GM12878 (cell line): Measurements from ENCODE around the gene CCDC197. TPM values are rescaled to one million over a fixed set of nuclear protein-coding genes. Genes with fewer than 3 reads are reported as not detected.

Experiments used
- ATAC-seq: fragments of 200-7000 bp; cut with Tn5 transposase; 3 replicates; pipeline ENCODE4 v1.9.1; 2020; ENCODE audit warnings: mild to moderate bottlenecking, moderate library complexity
- BruUV-seq: library from RNA; stranded (reverse); fragments of 400-500 nt; replicated peaks from 2 replicates; lab custom pipeline; 2021; lab: Mats Ljungman, UMichigan
- CTCF ChIA-PET: fragments of 300-600 bp; sonication (Branson Sonifier 250); formaldehyde crosslinking; extraction: SDS; loops from one replicate; lab custom pipeline; 2021; ENCODE audit warnings: inconsistent platforms; lab: Yijun Ruan, JAX
- POLR2A ChIA-PET: fragments of 350-600 bp; formaldehyde crosslinking; extraction: SDS; loops from one replicate; lab custom pipeline; 2021; ENCODE audit warnings: inconsistent platforms; lab: Charles Lee
- RAD21 ChIA-PET: fragments of 300-600 bp; sonication (Branson Sonifier 250); formaldehyde crosslinking; loops from one replicate; lab custom pipeline; 2023; ENCODE audit warnings: antibody characterized with exemption; ENCODE audit not compliant: unreplicated experiment; lab: Charles Lee
- SMC1A ChIA-PET: fragments of 300-600 bp; sonication (Branson Sonifier 250); formaldehyde crosslinking; loops from one replicate; lab custom pipeline; 2023; ENCODE audit not compliant: unreplicated experiment, uncharacterized antibody; lab: Charles Lee
- DNase-seq: peaks from one replicate; pipeline ENCODE4 v3.0.0-alpha.2; 2011; ENCODE audit warnings: low read depth, low spot score
- FAIRE-seq: peaks from 3 replicates; lab custom pipeline; 2011; peaks lifted over from hg19 to GRCh38; lab: Jason Lieb, UNC
- H2AFZ ChIP-seq: 2 replicates; pipeline ENCODE4 v1.6.0; 2011; ENCODE audit warnings: low read depth, low read length, control low read depth; ENCODE audit not compliant: control insufficient read depth
- H3K27ac ChIP-seq: 2 replicates; pipeline ENCODE4 v1.5.1; 2011; ENCODE audit warnings: control low read depth; ENCODE audit not compliant: control insufficient read depth, insufficient read depth
- H3K27me3 ChIP-seq, 2 experiments: replicated peaks in 1 of 2; 2 replicates each; pipeline versions ENCODE4 v1.6.0 to v1.6.1; 2011; ENCODE audit warnings: low read length in 1 of 2; ENCODE audit not compliant: control insufficient read depth in 2 of 2, insufficient read depth in 2 of 2
- H3K36me3 ChIP-seq, 2 experiments: 2 replicates each; pipeline ENCODE4 v1.5.1; 2011; ENCODE audit warnings: low read length in 1 of 2; ENCODE audit not compliant: control insufficient read depth in 2 of 2, insufficient read depth in 2 of 2
- H3K4me1 ChIP-seq: 2 replicates; pipeline ENCODE4 v1.6.1; 2011; ENCODE audit warnings: mild to moderate bottlenecking, low read length, moderate library complexity, mixed read lengths; ENCODE audit not compliant: control insufficient read depth, insufficient read depth
- H3K4me2 ChIP-seq: 2 replicates; pipeline ENCODE4 v1.6.0; 2011; ENCODE audit warnings: control low read depth; ENCODE audit not compliant: control insufficient read depth, insufficient read depth
- H3K4me3 ChIP-seq: fragments of 200-600 bp; sonication (generic); 2 replicates; pipeline ENCODE4 v1.5.1; 2016
- H3K79me2 ChIP-seq: 2 replicates; pipeline ENCODE4 v1.6.0; 2011; ENCODE audit warnings: low read length; ENCODE audit not compliant: control insufficient read depth, insufficient read depth
- H3K9ac ChIP-seq: 2 replicates; pipeline ENCODE4 v1.8.0; 2011; ENCODE audit warnings: low read length, control low read depth, mixed read lengths; ENCODE audit not compliant: control insufficient read depth, insufficient read depth
- H3K9me3 ChIP-seq: replicated peaks from 3 replicates; pipeline ENCODE4 v1.5.1; 2011; ENCODE audit warnings: mild to moderate bottlenecking, low read length; ENCODE audit not compliant: control insufficient read depth, insufficient read depth
- H4K20me1 ChIP-seq: 2 replicates; pipeline ENCODE4 v1.6.0; 2011; ENCODE audit not compliant: control insufficient read depth, insufficient read depth
- BACH1 ChIP-seq: fragments of 450-650 bp; IDR thresholded peaks from 2 replicates; pipeline ENCODE4 v1.6.1; 2017; ENCODE audit warnings: mild to moderate bottlenecking, borderline replicate concordance
- BCLAF1 ChIP-seq: fragments of 450-650 bp; IDR thresholded peaks from 2 replicates; pipeline ENCODE4 v1.6.1; 2017; ENCODE audit warnings: antibody characterized with exemption, mild to moderate bottlenecking, moderate library complexity
- BRCA1 ChIP-seq: IDR thresholded peaks from 2 replicates; pipeline ENCODE4 v1.6.1; 2011; ENCODE audit warnings: low read depth, low read length, improper control_type of control experiment
- CEBPB ChIP-seq, 2 experiments: fragments of 150-350 bp in 1 of 2; IDR thresholded peaks; 2 replicates each; pipeline ENCODE4 v1.6.1; 2012 to 2014; ENCODE audit warnings: low read depth in 2 of 2, low read length in 2 of 2, borderline replicate concordance in 1 of 2, inconsistent platforms in 1 of 2
- DPF2 ChIP-seq: fragments of 450-650 bp; IDR thresholded peaks from 2 replicates; pipeline ENCODE4 v1.6.1; 2017; ENCODE audit warnings: mild to moderate bottlenecking
- GABPA ChIP-seq: IDR thresholded peaks from 2 replicates; pipeline ENCODE4 v1.6.1; 2014; ENCODE audit warnings: antibody characterized with exemption, low read depth, mild to moderate bottlenecking, inconsistent platforms
- IKZF1 ChIP-seq: fragments of 450-650 bp; conservative IDR thresholded peaks from 2 replicates; pipeline ENCODE4 v1.6.1; 2017; ENCODE audit warnings: antibody characterized with exemption, mild to moderate bottlenecking
- MTA3 ChIP-seq: IDR thresholded peaks from 2 replicates; pipeline ENCODE4 v1.6.1; 2012; ENCODE audit warnings: low read length, inconsistent platforms, borderline replicate concordance
- NFIC ChIP-seq: IDR thresholded peaks from 2 replicates; pipeline ENCODE4 v1.6.1; 2012; ENCODE audit warnings: low read depth, mild to moderate bottlenecking, inconsistent platforms, low read length, moderate library complexity
- NR2C1 ChIP-seq: fragments of 450-650 bp; IDR thresholded peaks from 2 replicates; pipeline ENCODE4 v1.6.1; 2017; ENCODE audit warnings: antibody characterized with exemption, mild to moderate bottlenecking, moderate library complexity
- SMAD5 ChIP-seq: IDR thresholded peaks from 2 replicates; pipeline ENCODE4 v1.6.1; 2016; ENCODE audit warnings: antibody characterized with exemption, low read depth
- WGBS: methylation state at CpG from one replicate; pipeline ENCODE4 v1.1.6; 2016; ENCODE audit warnings: low lambda C conversion rate; ENCODE audit not compliant: insufficient replicate concordance, insufficient coverage; ENCODE audit errors: missing lambda C conversion rate; 5-methylcytosine and 5-hydroxymethylcytosine counted together
- in situ Hi-C: fragments of 300-500 bp; cut with MboI; formaldehyde crosslinking; loops from 9 replicates; pipeline ENCODE4 v1.14.3; 2018; ENCODE audit warnings: mixed read lengths
- intact Hi-C: fragments of 100-400 bp; cut with micrococcal nuclease; formaldehyde crosslinking; loops from one replicate; pipeline ENCODE4 v1.14.2; 2022; ENCODE audit not compliant: unreplicated experiment
- polyA plus RNA-seq, 11 experiments: library from polyadenylated mRNA; depleted of rRNA in 4 of 11; unstranded in 6 of 11; stranded (reverse) in 5 of 11; fragments of >200 nt; fragmentation: Nextera tagmentation in 4 of 11; fragmentation: Illumina TruSeq in 1 of 11; extraction: Ambion mirVana in 4 of 11; extraction: Trizol in 1 of 11; gene quantifications; 1 replicate in 1 of 11; 2 replicates in 10 of 11; pipeline versions ENCODE4 v1.2.1 to v1.2.3, GENCODE V29; 2011 to 2016; ENCODE audit warnings: inconsistent platforms in 2 of 11, missing spikeins in 2 of 11, low read depth in 1 of 11
- total RNA-seq, 4 experiments: library from RNA; depleted of rRNA in 3 of 4; stranded (reverse); fragments of >200 nt in 3 of 4; fragmentation: Illumina TruSeq in 1 of 4; extraction: Trizol in 1 of 4; gene quantifications; 2 replicates each; pipeline versions ENCODE4 v1.2.1 to v1.2.3, GENCODE V29; 2013 to 2021
- TF ChIP-seq, protein P1 (sequence below): fragments of 450-650 bp; IDR thresholded peaks from 2 replicates; pipeline ENCODE4 v1.6.1; 2017; ENCODE audit warnings: mild to moderate bottlenecking, moderate library complexity
- TF ChIP-seq, protein P2 (sequence below): fragments of 450-650 bp; IDR thresholded peaks from 2 replicates; pipeline ENCODE4 v1.6.1; 2016; ENCODE audit warnings: mild to moderate bottlenecking, moderate library complexity, borderline replicate concordance

Gene CCDC197
- total and polyA plus RNA-seq, 10 of the 15 experiments (the other 5 are each of a cell fraction or from before 2014, with no cell fraction given): 0.12 TPM; not detected in 9

- no peak for ATAC-seq
- no peak overlapping the region; the same call in 1 of the 2 replicates for H3K4me2 ChIP-seq
- FAIRE-seq: no peak
- no peak overlapping the region for H3K4me3 ChIP-seq
- no peaks in the 10 kb centered on the region; the same call in 1 of the 3 replicates for H3K9me3 ChIP-seq
- ChIA-PET RAD21 (interaction anchor here (1.2 to 15.3 kb wide), 5 partner anchors 11 to 37 kb away, joined by 4 to 324 read pairs (median 20); partner anchors contain the start of genes ASB2 and CCDC197), SMC1A (interaction anchor here (0.7 to 19.5 kb wide), 4 partner anchors 13 to 36 kb away, joined by 3 to 409 read pairs (median 10); partner anchors contain the start of gene ASB2), POLR2A (interaction anchor here (0.9 to 3.3 kb wide), 3 partner anchors 12 to 38 kb away, joined by 3 to 18 read pairs (median 14); partner anchors contain the start of gene ASB2), CTCF (interaction anchor here (0.8 to 6.6 kb wide), 9 partner anchors 9 to 41 kb away, joined by 3 to 73 read pairs (median 4); partner anchors contain the start of gene ASB2)
- peak overlapping the region; percentile 72; the same call in 1 of the 2 replicates for H3K9ac ChIP-seq
- peak overlapping the region; percentile 95 for H3K27ac ChIP-seq
- WGBS: 65% methylated on average over 4 of the region's 4 CpGs
- peaks cover 96% of the 10 kb centered on the region for H3K4me1 ChIP-seq
- intact Hi-C loops (no loop called here), in situ Hi-C loops (loop anchor here (25.0 kb wide), 2 partner anchors 1201 to 1699 kb away; no protein-coding TSS in a partner anchor)
- no peak overlapping the region for H2AFZ ChIP-seq
- H3K79me2 ChIP-seq: no peaks in the 10 kb centered on the region
- no peak for DNase-seq
- no TSS peak for BruUV-seq
- H4K20me1 ChIP-seq: no peaks in the 10 kb centered on the region
- H3K36me3 ChIP-seq: no peaks in the 10 kb centered on the region
- H3K27me3 ChIP-seq: no peaks in the 10 kb centered on the region
- TF ChIP-seq CEBPB (IDR thresholded peaks at IDR 0.05; ENCODE audit: borderline replicate concordance in 1 of 2, low read depth in 2 of 2, low read length in 2 of 2) (no peak), BACH1 (no peak), NFIC (no peak), IKZF1 (no peak), MTA3 (no peak), NR2C1 (no peak), BCLAF1 (no peak), DPF2 (no peak), GABPA (no peak), SMAD5 (no peak), BRCA1 (no peak)
- TF ChIP-seq, protein P1, sequence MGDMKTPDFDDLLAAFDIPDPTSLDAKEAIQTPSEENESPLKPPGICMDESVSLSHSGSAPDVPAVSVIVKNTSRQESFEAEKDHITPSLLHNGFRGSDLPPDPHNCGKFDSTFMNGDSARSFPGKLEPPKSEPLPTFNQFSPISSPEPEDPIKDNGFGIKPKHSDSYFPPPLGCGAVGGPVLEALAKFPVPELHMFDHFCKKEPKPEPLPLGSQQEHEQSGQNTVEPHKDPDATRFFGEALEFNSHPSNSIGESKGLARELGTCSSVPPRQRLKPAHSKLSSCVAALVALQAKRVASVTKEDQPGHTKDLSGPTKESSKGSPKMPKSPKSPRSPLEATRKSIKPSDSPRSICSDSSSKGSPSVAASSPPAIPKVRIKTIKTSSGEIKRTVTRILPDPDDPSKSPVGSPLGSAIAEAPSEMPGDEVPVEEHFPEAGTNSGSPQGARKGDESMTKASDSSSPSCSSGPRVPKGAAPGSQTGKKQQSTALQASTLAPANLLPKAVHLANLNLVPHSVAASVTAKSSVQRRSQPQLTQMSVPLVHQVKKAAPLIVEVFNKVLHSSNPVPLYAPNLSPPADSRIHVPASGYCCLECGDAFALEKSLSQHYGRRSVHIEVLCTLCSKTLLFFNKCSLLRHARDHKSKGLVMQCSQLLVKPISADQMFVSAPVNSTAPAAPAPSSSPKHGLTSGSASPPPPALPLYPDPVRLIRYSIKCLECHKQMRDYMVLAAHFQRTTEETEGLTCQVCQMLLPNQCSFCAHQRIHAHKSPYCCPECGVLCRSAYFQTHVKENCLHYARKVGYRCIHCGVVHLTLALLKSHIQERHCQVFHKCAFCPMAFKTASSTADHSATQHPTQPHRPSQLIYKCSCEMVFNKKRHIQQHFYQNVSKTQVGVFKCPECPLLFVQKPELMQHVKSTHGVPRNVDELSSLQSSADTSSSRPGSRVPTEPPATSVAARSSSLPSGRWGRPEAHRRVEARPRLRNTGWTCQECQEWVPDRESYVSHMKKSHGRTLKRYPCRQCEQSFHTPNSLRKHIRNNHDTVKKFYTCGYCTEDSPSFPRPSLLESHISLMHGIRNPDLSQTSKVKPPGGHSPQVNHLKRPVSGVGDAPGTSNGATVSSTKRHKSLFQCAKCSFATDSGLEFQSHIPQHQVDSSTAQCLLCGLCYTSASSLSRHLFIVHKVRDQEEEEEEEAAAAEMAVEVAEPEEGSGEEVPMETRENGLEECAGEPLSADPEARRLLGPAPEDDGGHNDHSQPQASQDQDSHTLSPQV: no peak
- TF ChIP-seq, protein P2, sequence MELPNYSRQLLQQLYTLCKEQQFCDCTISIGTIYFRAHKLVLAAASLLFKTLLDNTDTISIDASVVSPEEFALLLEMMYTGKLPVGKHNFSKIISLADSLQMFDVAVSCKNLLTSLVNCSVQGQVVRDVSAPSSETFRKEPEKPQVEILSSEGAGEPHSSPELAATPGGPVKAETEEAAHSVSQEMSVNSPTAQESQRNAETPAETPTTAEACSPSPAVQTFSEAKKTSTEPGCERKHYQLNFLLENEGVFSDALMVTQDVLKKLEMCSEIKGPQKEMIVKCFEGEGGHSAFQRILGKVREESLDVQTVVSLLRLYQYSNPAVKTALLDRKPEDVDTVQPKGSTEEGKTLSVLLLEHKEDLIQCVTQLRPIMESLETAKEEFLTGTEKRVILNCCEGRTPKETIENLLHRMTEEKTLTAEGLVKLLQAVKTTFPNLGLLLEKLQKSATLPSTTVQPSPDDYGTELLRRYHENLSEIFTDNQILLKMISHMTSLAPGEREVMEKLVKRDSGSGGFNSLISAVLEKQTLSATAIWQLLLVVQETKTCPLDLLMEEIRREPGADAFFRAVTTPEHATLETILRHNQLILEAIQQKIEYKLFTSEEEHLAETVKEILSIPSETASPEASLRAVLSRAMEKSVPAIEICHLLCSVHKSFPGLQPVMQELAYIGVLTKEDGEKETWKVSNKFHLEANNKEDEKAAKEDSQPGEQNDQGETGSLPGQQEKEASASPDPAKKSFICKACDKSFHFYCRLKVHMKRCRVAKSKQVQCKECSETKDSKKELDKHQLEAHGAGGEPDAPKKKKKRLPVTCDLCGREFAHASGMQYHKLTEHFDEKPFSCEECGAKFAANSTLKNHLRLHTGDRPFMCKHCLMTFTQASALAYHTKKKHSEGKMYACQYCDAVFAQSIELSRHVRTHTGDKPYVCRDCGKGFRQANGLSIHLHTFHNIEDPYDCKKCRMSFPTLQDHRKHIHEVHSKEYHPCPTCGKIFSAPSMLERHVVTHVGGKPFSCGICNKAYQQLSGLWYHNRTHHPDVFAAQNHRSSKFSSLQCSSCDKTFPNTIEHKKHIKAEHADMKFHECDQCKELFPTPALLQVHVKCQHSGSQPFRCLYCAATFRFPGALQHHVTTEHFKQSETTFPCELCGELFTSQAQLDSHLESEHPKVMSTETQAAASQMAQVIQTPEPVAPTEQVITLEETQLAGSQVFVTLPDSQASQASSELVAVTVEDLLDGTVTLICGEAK: no peak
These were observed 33.4 kb upstream of the CCDC197 start for GRCh38 chr14:93963692-93964091.
